Upper lobe of left lung (tissue), 6 donors: ENCODE measurements around the gene CR1. TPM values are rescaled to one million over a fixed set of nuclear protein-coding genes. Genes with fewer than 3 reads are reported as not detected.
"Not testable (repeated sequence)": the region's sequence is repeated elsewhere in the genome, so short reads cannot be mapped to it uniquely, and the experiment has no call there.

ENCODE experiments used
- ATAC-seq, 2 donors: fragments of 200-7000 bp; cut with Tn5 transposase; one replicate each; pipeline ENCODE4 v1.9.1; 2022; ENCODE audit warnings: mild to moderate bottlenecking in 2 of 2, moderate library complexity in 2 of 2; ENCODE audit not compliant: low FRiP score in 2 of 2
- DNase-seq, 2 donors: peaks; one replicate each; pipeline ENCODE4 v3.0.0-alpha.2; 2019 to 2020
- H3K27ac ChIP-seq, 4 donors: fragments of 200-600 bp; sonication (generic); one replicate each; pipeline ENCODE4 v1.5.1; 2016 to 2019
- H3K27me3 ChIP-seq, 4 donors: fragments of 200-600 bp; sonication (generic); one replicate each; pipeline ENCODE4 v1.5.1; 2017 to 2019
- H3K36me3 ChIP-seq, 4 donors: fragments of 200-600 bp; sonication (generic); one replicate each; pipeline ENCODE4 v1.5.1; 2016 to 2019
- H3K4me1 ChIP-seq, 4 donors: fragments of 200-600 bp; sonication (generic); one replicate each; pipeline ENCODE4 v1.5.1; 2018 to 2019
- H3K4me3 ChIP-seq, 4 donors: fragments of 200-600 bp; sonication (generic); one replicate each; pipeline ENCODE4 v1.5.1; 2017 to 2019; ENCODE audit warnings: mild to moderate bottlenecking in 2 of 4, moderate library complexity in 1 of 4
- H3K9me3 ChIP-seq, 4 donors: fragments of 200-600 bp; sonication (generic); one replicate each; pipeline ENCODE4 v1.5.1; 2018 to 2019
- CTCF ChIP-seq, 6 experiments: fragments of 450-650 bp in 4 of 6; fragments of 200-600 bp in 2 of 6; sonication (generic) in 2 of 6; IDR thresholded peaks; one replicate each; pipeline ENCODE4 v1.5.1; 2016 to 2019; ENCODE audit warnings: antibody characterized with exemption in 6 of 6
- EP300 ChIP-seq, 4 donors: sonication (generic); formaldehyde crosslinking; IDR thresholded peaks; one replicate each; pipeline ENCODE4 v1.5.1; 2017; ENCODE audit warnings: antibody characterized with exemption in 4 of 4, control low read depth in 2 of 4
- POLR2A ChIP-seq, 4 donors: fragments of 450-650 bp; IDR thresholded peaks; one replicate each; pipeline ENCODE4 v1.5.1; 2016 to 2017; ENCODE audit warnings: antibody characterized with exemption in 4 of 4, mild to moderate bottlenecking in 2 of 4
- POLR2AphosphoS5 ChIP-seq, 2 donors: sonication (generic); formaldehyde crosslinking; IDR thresholded peaks; one replicate each; pipeline ENCODE4 v1.5.1; 2017; ENCODE audit warnings: antibody characterized with exemption in 2 of 2
- WGBS, 2 donors: methylation state at CpG; one replicate each; pipeline ENCODE4 v1.1.5; 2017 to 2018; 5-methylcytosine and 5-hydroxymethylcytosine counted together
- total RNA-seq, 6 donors: library from RNA; depleted of rRNA in 4 of 6; stranded (reverse); fragments of >200 nt in 4 of 6; gene quantifications; one replicate each; pipeline versions ENCODE4 v1.1.0 to v1.2.1, GENCODE V29; 2016 to 2021
- donor health status: DM: no; HTN: no; CAD: no; lungs with moderate emphysema.
- donor health status: DM: no; HTN: yes; CAD: no; lungs with severe emphysema.

The CR1 gene
- total RNA-seq, 6 donors from 2014 or later, result 5.1 to 19.3 (median 11.4) TPM

- Histone ChIP-seq H3K4me3 (no peak overlapping the region), H3K27me3 (no peaks in the 10 kb centered on the region), H3K27ac (no peak overlapping the region), H3K36me3 (no peaks in the 10 kb centered on the region), H3K9me3 (no peaks in the 10 kb centered on the region), H3K4me1 (no peaks in the 10 kb centered on the region)
- ATAC-seq (no peak), DNase-seq (no peak)
- no peak for TF ChIP-seq EP300 (IDR thresholded peaks at IDR 0.05)
- TF ChIP-seq POLR2A (IDR thresholded peaks at IDR 0.05), result no peak
- no peak for TF ChIP-seq POLR2AphosphoS5 (IDR thresholded peaks at IDR 0.05)
- no peak for TF ChIP-seq CTCF (IDR thresholded peaks at IDR 0.05)
- WGBS, 2 donors, result 49 to 56% methylated on average over 5 of the region's 5 CpGs
Observed at GRCh38 chr1:207578796-207579435, 83.0 kb downstream of the CR1 start.

GRCh38 chr1:207579436-207579799 lies 83.5 kb downstream of the CR1 start:
- Histone ChIP-seq H3K36me3 (no peaks in the 10 kb centered on the region), H3K27ac (no peak overlapping the region), H3K9me3 (no peaks in the 10 kb centered on the region), H3K27me3 (no peaks in the 10 kb centered on the region), H3K4me1 (no peaks in the 10 kb centered on the region), H3K4me3 (no peak overlapping the region)
- WGBS, 2 donors, result 2 to 3% methylated on average over 4 of the region's 4 CpGs
- TF ChIP-seq CTCF (IDR thresholded peaks at IDR 0.05) (peak; percentile 31 to 55 (median 40)), EP300 (IDR thresholded peaks at IDR 0.05) (no peak)
- ATAC-seq (peak; percentile 58 to 69), DNase-seq (peak in 1 of 2 donors; percentile 44)

- Histone ChIP-seq H3K36me3 (no peaks in the 10 kb centered on the region), H3K27ac (no peak overlapping the region), H3K27me3 (no peaks in the 10 kb centered on the region), H3K4me1 (no peaks in the 10 kb centered on the region), H3K9me3 (no peaks in the 10 kb centered on the region), H3K4me3 (no peak overlapping the region)
- WGBS, 2 donors, result 80 to 81% methylated on average over 8 of the region's 8 CpGs
- TF ChIP-seq POLR2A (IDR thresholded peaks at IDR 0.05), result no peak
- DNase-seq (no peak), ATAC-seq (no peak)
Observed at GRCh38 chr1:207581496-207582153, 85.7 kb downstream of the CR1 start.

- not testable (repeated sequence) for H3K9me3 ChIP-seq, H3K36me3 ChIP-seq, H3K27ac ChIP-seq, H3K4me3 ChIP-seq, H3K4me1 ChIP-seq, DNase-seq, H3K27me3 ChIP-seq, ATAC-seq
- 88% methylated on average over 4 of the region's 4 CpGs for WGBS, 2 donors
Observed at GRCh38 chr1:207589506-207589905, 93.5 kb downstream of the CR1 start.

GRCh38 chr1:207591205-207591604 lies 95.2 kb downstream of the CR1 start:
- H3K36me3 ChIP-seq, H3K9me3 ChIP-seq, ATAC-seq, H3K27ac ChIP-seq, DNase-seq, H3K27me3 ChIP-seq, H3K4me3 ChIP-seq, H3K4me1 ChIP-seq: not testable (repeated sequence)
- WGBS, 2 donors, result 75 to 76% methylated on average over 5 of the region's 5 CpGs

GRCh38 chr1:207594095-207594494 lies 98.1 kb downstream of the CR1 start:
- H3K9me3 ChIP-seq, H3K4me1 ChIP-seq, DNase-seq, H3K27me3 ChIP-seq, ATAC-seq, H3K4me3 ChIP-seq, H3K27ac ChIP-seq, H3K36me3 ChIP-seq: not testable (repeated sequence)
- 90 to 93% methylated on average over 4 of the region's 4 CpGs for WGBS, 2 donors

- H3K4me3 ChIP-seq, result no peak overlapping the region
- H3K36me3 ChIP-seq, result no peaks in the 10 kb centered on the region
- H3K27me3 ChIP-seq, result no peaks in the 10 kb centered on the region
- no peaks in the 10 kb centered on the region for H3K4me1 ChIP-seq
- no peaks in the 10 kb centered on the region for H3K9me3 ChIP-seq
- 62 to 64% methylated on average over 6 of the region's 6 CpGs for WGBS, 2 donors
- no peak for DNase-seq
- no peak for TF ChIP-seq POLR2AphosphoS5 (IDR thresholded peaks at IDR 0.05)
- TF ChIP-seq POLR2A (IDR thresholded peaks at IDR 0.05), result no peak
- no peak for TF ChIP-seq CTCF (IDR thresholded peaks at IDR 0.05)
- no peak for TF ChIP-seq EP300 (IDR thresholded peaks at IDR 0.05)
- H3K27ac ChIP-seq, result no peak overlapping the region
- no peak for ATAC-seq
Observed at GRCh38 chr1:207603777-207604176, 107.8 kb downstream of the CR1 start.
